ENCODE data around the gene DRAM2.
A peak's percentile ranks its signal among the peaks of the same experiment; 100 is the strongest.
"Not testable (repeated sequence)": the region's sequence is repeated elsewhere in the genome, so short reads cannot be mapped to it uniquely, and the experiment has no call there.

DRAM2 gene

DNA sequence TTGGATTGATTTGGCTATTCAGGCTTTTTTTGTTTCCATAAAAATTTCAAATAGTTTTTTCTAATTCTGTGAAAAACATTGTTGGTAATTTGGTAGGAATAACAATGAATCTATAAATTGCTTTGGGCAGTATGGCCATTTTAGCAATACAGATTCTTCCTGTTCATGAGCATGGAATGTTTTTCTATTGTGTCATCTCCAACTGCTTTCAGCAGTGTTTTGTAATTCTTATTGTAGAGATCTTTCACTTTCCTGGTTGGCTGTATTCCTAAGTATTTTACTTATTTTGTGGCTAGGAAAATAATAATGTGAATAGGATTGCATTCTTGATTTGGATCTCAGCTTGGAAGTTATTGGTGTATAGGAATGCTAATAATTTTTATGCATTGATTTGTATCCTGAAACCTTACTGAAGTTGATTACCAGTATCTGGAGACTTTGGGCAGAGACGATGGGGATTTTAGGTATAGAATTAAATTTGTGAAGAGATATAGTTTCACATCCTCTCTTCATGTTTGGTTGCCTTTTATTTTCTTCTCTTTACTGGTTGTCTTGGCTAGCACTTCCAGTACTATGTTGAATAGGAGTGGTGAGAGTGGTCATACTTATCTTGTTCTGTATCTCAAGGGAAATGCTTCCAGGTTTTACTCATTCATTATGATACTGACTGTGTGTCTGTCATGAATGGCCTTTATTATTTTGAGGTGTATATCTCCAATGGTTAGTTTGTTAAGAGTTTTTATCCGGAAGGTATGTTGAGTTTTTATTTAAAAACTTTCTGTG, 57.3 kb downstream of the DRAM2 start:
- peak; percentile 16 for DNase-seq (ENCODE audit: low read depth)

DNA sequence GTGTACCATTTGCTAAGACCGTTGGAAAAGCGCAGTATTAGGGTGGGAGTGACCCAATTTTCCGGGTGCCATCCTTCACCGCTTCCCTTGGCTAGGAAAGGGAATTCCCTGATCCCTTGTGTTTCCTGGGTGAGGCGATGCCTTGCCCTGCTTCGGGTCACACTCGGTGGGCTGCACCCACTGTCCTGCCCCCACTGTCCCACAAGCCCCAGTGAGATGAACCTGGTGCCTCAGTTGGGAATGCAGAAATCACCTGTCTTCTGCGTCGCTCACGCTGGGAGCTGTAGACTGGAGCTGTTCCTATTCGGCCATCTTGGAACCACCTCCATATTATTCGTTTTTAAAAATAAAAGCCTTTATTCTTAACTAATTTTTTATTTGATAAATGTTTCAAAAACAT, 60.6 kb downstream of the DRAM2 start:
- DNase-seq (ENCODE audit: low read depth): not testable (repeated sequence)

DNA sequence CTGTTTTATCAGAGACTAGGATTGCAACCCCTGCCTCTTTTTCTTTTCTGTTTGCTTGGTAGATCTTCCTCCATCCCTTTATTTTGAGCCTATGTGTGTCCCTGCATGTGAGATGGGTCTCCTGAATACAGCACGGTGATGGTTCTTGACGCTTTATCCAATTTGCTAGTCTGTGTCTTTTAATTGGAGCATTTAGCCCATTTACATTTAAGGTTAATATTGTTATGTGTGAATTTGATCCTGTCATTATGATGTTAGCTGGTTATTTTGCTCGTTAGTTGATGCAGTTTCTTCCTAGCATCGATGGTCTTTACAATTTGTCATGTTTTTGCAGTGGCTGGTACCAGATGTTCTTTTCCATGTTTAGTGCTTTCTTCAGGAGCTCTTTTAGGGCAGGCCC, 62.6 kb downstream of the DRAM2 start:
- not testable (repeated sequence) for DNase-seq (ENCODE audit: low read depth)
